C4-2B (cell line): ENCODE data around the gene ZFYVE21.

Experiments
- H3K27ac ChIP-seq: fragments of 450-650 bp; 2 replicates; pipeline ENCODE4 v1.5.1; 2017
- ZFX ChIP-seq: fragments of 450-650 bp; IDR thresholded peaks from 2 replicates; pipeline ENCODE4 v1.6.1; 2017
- TF ChIP-seq, protein P1 (sequence below): fragments of 450-650 bp; conservative IDR thresholded peaks from 2 replicates; pipeline ENCODE4 v1.5.1; 2017; ENCODE audit warnings: mild to moderate bottlenecking

The ZFYVE21 gene

DNA sequence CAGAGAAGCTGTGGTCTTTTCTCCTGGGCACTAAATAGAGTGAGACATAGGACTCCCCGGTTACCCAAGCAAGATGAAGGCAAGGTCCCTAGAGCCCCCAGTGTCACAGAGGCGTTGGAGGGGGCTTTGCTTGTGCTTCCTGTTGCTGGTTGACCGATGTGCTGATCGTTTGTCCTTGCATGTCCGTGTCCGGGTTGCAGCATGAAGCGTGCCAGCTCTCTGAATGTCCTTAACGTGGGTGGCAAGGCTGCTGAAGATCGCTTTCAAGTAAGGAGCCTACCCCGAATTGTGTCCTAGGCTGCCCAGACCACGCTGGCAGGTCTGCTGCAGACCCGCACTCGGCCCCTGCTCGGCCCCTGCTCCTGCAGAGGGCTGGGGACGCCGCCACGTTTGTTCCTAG is 23.5 kb upstream of the ZFYVE21 start:
- TF ChIP-seq, protein P1, sequence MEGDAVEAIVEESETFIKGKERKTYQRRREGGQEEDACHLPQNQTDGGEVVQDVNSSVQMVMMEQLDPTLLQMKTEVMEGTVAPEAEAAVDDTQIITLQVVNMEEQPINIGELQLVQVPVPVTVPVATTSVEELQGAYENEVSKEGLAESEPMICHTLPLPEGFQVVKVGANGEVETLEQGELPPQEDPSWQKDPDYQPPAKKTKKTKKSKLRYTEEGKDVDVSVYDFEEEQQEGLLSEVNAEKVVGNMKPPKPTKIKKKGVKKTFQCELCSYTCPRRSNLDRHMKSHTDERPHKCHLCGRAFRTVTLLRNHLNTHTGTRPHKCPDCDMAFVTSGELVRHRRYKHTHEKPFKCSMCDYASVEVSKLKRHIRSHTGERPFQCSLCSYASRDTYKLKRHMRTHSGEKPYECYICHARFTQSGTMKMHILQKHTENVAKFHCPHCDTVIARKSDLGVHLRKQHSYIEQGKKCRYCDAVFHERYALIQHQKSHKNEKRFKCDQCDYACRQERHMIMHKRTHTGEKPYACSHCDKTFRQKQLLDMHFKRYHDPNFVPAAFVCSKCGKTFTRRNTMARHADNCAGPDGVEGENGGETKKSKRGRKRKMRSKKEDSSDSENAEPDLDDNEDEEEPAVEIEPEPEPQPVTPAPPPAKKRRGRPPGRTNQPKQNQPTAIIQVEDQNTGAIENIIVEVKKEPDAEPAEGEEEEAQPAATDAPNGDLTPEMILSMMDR = no peak
- no peak for TF ChIP-seq ZFX
- H3K27ac ChIP-seq = peak overlapping the region; percentile 64; the same call in 1 of the 2 replicates

DNA sequence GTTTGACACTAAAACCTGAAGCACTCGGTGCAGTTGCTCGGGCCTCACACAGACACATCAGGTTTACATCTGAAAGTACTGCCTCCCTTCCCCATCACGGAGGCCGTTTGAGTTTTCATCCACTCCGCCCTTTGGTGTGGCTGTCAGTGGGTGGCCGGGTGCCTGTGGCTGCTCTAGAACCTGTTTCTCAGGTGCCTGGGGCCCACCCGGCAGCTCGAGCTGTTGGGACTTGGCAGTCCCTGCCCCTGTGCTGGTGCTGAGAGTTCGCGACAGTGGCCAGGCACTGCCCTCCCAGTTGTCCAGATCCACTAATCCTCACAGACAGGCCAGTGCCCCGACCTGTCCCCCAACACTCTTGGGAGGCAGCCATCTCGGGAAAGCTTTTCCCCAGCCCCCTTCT is 22.7 kb upstream of the ZFYVE21 start:
- peak overlapping the region; percentile 64 for H3K27ac ChIP-seq
- TF ChIP-seq, protein P1 = no peak
- no peak for TF ChIP-seq ZFX

DNA sequence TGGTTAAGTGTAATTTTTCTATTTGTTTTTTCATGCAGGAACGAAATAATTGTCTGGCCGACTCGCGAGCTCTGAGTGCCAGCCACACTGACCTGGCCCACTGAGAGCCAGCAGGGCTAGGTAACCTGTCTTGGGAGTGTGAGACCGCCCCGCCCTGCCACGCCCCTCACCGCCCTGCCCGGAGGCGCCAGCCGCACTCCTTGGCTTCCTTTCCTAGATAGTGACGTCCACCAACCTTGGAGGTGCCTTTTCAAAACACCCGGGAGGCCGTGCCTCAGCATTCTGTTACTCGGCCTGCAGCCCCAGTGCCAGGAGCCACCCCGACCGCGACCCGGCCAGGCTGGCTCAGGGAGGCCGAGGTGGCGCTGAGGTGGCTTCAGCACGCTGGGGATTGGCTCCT is 22.1 kb upstream of the ZFYVE21 start:
- TF ChIP-seq, protein P1 = no peak
- no peak for TF ChIP-seq ZFX
- H3K27ac ChIP-seq = peak overlapping the region; percentile 64

DNA sequence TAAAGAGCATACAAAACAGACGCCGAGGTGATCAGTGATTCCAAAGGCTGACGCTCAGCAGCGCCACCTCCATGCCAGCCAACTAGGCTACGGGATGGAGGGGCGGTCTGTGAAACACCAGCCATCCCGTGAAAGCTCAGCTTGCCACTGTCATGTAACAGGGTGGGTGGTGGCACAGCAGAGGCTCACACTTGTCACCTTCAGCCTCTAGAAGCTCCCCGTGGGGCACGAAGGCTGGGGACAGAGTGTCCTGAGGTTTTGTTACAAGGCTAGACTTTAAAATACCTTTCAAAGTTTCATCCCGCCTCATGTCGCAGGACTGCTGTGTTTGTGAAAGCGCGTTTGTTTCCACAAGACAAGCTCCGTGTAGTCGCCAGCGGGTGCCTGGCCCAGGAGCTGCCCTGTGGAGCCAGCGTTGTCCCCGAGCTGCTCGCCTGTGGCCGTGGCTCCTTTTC is 21.0 kb upstream of the ZFYVE21 start:
- TF ChIP-seq, protein P1 = no peak
- TF ChIP-seq ZFX = no peak
- no peak overlapping the region; the same call in 1 of the 2 replicates for H3K27ac ChIP-seq

DNA sequence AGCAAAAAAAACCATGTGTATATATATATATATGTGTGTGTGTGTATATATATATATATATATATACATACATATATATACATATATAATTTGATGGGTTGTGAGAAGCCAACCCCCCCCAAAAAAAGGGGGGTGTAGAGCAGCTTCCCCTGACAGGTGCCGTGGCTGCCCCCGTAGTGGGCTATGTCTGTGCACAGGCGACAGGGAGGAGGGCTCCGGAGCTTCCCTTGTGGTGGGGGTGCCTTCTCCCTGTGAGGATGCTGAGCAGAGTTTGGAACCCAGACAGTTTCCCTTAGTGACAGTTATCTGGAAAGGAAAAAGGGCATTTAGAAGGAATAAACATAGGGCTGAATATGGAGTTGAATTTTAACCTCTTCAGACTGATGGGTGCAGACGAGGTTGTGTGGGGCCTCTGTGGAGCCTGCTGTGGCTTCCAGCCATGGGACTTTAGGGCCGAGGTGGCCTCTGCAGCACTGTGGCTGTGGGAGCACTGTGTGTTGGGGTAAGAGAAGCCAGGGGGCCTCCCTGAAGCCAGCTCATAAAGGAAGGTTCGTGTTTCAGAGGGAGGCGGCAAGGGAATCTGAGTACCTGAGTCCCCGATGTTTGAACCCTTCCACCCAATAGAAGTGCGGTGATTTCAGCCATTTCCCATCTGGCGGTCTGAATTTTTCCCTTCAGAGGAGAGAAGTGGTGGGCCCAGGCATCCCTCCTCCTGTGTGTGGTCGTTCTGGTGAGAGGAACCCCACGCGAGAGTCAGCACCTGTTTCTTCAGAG is 20.1 kb upstream of the ZFYVE21 start:
- no peak for TF ChIP-seq ZFX
- TF ChIP-seq, protein P1 = no peak
- H3K27ac ChIP-seq = no peak overlapping the region

DNA sequence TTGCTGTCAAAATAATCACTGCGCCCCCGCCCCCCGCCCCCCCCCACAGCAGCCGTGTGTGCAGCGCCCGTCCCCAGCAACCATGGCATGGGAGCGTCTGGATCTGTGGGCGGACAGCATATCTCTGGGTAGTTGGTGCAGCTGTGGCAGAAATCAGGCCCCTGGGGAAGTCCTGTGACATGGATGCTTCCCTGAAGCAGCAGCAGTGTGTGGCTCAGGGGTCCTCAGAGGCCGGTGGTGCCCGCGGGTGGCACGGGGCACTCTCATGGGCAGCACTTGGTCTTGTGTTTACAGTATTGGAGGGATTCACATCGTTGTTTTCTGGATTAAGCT is 19.6 kb upstream of the ZFYVE21 start:
- TF ChIP-seq, protein P1 = no peak
- no peak for TF ChIP-seq ZFX
- H3K27ac ChIP-seq = no peak overlapping the region

DNA sequence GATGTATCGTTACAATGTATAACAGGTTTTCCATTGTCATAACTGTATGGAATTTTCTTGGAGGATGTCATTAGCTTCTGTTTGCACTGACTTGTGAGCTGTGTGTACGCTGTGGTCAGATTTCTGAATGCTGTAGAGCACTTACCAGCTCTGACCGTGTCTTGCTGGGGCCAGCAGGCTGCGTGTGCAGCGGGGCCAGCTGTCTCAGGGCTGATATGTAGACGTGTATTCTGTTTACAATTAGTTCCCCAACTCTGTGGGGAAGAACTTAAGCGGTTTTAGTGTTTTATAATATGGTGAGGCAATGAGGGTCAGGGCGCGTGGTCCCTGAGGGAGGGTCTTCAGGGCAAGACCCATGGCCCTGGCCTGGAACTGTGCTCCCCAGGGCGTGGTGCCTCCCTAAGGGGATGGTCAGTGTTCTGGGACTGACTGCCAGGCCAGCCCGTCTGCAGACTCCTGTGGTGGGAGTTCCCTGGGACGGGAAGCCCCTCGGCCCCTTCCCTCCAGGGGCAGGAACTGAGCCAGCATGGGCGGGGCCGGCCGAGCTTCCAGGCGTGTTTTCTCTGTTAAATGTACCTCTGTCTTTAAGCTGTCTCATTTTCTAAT is 19.0 kb upstream of the ZFYVE21 start:
- TF ChIP-seq, protein P1 = no peak
- TF ChIP-seq ZFX = no peak
- H3K27ac ChIP-seq = no peak overlapping the region
